ENCODE results near the gene TMEFF2.

TMEFF2 gene

GRCh38 chr2:192194866-192195547, at the start of gene TMEFF2:
TSS of gene TMEFF2 (minus strand) at chr2:192194933. CDS start at chr2:192194524, 409 bp downstream.
- no peak for DNase-seq (ENCODE audit: low read depth in 2 of 2)

- no peak for DNase-seq (ENCODE audit: low read depth in 2 of 2)
Measured at GRCh38 chr2:192243488-192243887, 48.8 kb upstream of the TMEFF2 start.

DNA sequence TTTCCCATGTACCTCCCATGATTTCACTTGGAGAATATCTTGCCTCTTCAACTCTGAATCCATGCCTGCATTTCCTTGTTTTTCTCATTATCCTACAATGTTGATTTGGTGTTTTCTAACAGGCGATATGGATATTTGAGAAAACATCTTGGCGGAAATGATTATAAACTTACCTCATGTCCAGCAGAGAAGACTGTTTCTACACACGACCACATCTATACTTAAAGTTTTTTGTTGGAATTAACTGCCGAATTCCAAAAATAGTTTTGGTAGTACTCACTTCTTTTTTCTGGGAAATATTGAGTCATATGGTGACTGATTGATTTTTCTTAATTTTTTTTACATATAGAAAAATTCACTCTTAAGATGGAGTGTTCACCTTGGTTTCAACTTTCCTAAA, 41.4 kb upstream of the TMEFF2 start:
- no peak for DNase-seq (ENCODE audit: low read depth in 2 of 2)

DNA sequence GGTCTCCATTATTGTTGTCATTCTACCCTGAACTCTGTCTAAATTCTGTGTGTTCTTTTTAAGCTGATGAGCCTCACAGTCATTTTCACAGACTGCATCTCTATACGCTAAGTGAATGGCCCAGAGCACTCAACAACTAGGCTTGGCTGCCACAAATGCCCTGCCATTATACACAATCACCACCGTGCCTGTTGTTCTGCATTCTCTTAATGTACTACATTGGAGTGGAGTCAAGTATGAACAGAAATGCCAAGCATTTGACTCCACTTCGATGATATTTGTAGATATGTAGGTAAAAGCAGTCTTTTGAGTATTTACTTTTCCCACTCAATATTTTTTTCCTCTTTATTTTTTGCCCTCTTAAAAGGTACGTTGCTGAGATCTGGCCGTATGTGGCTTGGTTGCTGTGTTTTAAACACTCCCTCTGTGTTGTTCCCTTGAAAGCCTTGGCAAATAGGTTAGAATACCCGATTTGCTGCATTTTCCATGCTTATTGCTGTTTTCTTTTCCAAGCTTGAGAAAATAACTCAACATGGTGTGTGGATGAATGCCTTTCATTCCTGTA, 36.2 kb upstream of the TMEFF2 start:
- DNase-seq (ENCODE audit: low read depth in 2 of 2), result no peak

DNA sequence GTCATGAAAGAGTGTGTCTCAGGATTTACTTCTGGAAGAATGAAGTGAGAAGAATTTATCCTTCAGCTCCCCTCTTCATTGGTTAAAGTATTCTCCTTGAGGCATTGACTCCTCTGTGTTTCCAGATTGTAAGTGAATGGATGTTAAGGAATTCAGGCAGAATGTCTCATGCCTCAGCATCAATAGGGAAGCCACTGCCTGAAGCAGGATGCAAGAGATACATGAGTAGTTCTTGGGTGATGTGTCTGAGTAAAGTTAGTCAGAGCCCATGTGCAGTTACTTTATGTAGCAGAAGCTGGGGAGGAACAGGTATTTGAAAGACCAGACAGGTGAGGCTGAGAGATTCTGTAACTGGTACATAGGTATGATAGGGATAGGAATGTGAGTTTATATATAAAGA, 34.0 kb upstream of the TMEFF2 start:
- no peak for DNase-seq (ENCODE audit: low read depth in 2 of 2)

GRCh38 chr2:192218970-192219369, 24.2 kb upstream of the TMEFF2 start:
- DNase-seq (ENCODE audit: low read depth in 2 of 2), result no peak

GRCh38 chr2:192218377-192218776, 23.6 kb upstream of the TMEFF2 start:
- DNase-seq (ENCODE audit: low read depth in 2 of 2), result no peak

DNA sequence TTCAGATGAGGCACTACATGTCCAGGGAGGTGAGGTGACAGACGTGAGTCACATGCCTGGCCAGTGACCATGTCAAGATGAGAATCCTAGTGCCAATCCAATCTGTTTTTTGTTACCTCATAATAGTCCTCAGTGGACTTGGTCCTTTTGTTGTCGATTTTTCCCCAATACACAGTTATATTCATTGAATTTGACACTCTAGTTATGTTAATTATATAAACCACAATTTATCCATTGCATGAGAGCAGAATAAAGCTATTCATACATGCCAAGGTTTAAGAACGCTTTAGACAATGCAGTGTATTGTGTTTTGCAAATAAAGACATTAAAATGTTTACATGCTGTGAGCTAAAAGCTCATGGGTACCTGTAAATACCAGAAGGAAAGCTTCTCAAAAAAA, 21.6 kb upstream of the TMEFF2 start:
- DNase-seq (ENCODE audit: low read depth in 2 of 2), result no peak

DNA sequence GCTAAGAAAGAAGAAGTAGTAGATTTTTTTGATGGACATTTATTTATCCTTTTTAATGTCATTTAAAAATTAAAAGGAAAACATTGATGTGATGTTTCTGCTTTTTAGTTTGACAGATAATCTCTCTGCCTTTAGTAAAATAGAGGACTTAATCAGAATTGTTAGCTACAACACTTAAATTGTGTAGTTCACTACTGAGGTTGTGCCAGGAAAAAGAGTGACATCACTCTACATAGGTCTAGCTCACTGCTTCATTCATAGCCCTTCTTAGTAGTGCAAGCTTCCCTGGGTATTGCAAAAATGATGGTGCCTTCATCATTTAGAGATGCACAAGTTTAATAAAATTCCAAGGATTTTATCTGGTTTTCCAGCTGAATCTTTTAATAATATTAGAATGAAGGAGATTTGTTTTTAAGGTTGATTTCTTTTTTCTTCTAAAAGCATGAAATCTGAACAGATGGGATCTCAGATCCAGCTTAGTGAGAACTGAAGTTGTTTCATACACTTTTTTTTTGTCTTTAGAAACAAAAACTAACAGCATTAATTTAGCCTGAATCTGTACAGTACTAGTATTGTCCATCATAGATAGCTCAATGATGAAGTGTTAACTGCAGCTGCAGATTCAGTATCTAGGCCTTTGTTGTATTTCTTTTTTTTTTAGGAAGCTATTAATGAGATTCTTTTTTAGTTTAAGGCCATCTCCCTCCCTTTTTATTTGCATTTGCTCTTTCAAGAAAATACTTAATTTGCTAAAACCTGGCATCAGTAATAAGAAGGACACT, 20.6 kb upstream of the TMEFF2 start:
- no peak for DNase-seq (ENCODE audit: low read depth in 2 of 2)

GRCh38 chr2:192208848-192209247, 14.1 kb upstream of the TMEFF2 start:
- no peak for DNase-seq (ENCODE audit: low read depth in 2 of 2)

GRCh38 chr2:192206399-192206798, 11.7 kb upstream of the TMEFF2 start:
- DNase-seq (ENCODE audit: low read depth in 2 of 2), result no peak

GRCh38 chr2:192203876-192204275, 9.1 kb upstream of the TMEFF2 start:
- DNase-seq (ENCODE audit: low read depth in 2 of 2), result no peak

DNA sequence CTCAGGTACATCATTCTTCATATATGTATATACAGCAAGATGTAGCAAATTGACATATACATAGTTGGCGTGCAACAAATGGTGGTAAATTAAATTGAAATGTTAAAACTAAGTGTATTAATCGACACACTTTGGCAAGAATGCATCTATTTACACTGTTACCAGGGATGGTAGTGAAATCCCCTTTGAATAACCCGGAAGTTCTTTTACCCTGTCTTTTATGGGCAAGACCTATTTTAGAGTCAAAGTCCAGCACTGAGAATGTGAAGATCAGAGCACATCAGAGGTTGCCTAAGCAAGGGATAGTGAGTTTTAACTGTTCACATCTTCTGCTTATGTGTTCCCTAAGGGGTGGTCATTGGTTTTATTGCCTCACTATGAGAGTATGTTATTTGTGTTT, 7.6 kb upstream of the TMEFF2 start:
- DNase-seq (ENCODE audit: low read depth in 2 of 2), result no peak

GRCh38 chr2:192201116-192201515, 6.4 kb upstream of the TMEFF2 start:
- no peak for DNase-seq (ENCODE audit: low read depth in 2 of 2)

- DNase-seq (ENCODE audit: low read depth in 2 of 2), result no peak
Measured at GRCh38 chr2:192197357-192197756, 2.6 kb upstream of the TMEFF2 start.

- no peak for DNase-seq (ENCODE audit: low read depth in 2 of 2)
Measured at GRCh38 chr2:192196421-192197194, 1.9 kb upstream of the TMEFF2 start.

DNA sequence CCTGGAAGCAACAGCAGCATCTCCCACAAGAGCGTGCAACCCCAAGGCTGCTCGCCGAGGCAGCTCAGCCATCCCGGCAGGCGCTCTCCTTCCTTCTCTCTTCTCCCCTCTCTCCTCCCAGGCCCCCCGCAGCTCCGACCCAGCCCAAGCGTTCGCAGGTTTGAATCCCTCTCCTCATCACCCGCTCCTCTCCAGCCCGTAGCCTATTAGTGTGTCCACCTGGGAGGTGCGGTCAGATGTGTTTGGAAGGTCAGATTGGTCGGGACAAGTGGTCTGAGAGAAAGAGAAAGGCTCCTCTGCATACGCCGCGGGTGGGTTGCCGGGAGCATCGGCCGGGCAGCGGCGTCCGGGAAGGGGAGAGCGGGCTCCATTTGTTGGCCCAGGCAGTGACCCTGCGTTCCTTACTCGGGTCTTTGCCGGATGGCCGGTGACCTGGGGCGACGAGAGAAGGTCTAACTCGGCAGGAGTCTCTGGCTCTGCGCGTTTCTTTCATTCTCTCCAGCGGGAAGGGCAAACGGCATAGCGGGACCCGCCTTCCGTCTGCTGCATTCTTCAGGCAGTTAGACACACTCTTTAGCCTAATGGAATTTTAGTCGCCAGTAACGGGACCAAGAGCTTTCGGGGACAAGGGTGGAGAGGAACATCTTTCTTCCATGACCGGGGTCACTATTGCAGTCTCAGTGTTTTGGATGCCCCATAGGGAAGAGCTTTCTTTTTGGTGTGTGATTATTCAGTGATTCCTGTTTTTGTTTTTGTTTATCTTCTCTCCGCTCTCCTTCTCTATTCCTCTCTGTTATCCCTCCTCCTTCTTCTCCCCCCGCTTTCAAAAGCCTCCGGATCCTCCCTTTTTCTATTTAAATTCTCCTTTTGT, 1.1 kb upstream of the TMEFF2 start:
- no peak for DNase-seq (ENCODE audit: low read depth in 2 of 2)

GRCh38 chr2:192194265-192194865, 368 bp downstream of the TMEFF2 start:
- no peak for DNase-seq (ENCODE audit: low read depth in 2 of 2)

- no peak for DNase-seq (ENCODE audit: low read depth in 2 of 2)
Measured at GRCh38 chr2:192190474-192190873, 4.3 kb downstream of the TMEFF2 start.

- no peak for DNase-seq (ENCODE audit: low read depth in 2 of 2)
Measured at GRCh38 chr2:192186806-192187205, 7.9 kb downstream of the TMEFF2 start.

DNA sequence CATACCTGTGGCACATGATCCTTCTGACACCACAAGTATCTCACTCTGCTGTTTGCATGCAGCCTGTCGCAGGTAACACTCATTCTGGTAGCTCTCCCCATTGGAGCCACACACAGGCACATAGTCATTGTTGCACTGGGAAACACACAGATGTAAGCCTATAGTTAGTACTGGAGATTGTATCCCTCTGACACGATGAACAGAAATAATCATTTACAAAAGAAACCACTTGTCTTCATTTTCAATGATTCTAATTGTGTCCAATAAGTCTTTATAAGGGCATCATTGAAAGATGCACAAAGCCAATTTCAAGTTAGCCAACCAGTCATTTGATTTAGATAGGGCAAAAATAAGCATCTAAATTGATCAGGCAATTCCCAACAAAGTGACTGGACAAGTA, 10.4 kb downstream of the TMEFF2 start:
- DNase-seq (ENCODE audit: low read depth in 2 of 2), result no peak

Data from stimulated activated CD8-positive, alpha-beta memory T cell treated with anti-CD3 and anti-CD28 coated beads, Interleukin-15, amount 100 ng/mL, for 4 hours (primary cell).